Measurements from ENCODE around the gene PLXNB3. TPM values are rescaled to one million over a fixed set of nuclear protein-coding genes. Genes with fewer than 3 reads are reported as not detected.

PLXNB3 gene
- total and polyA plus RNA-seq, 2 experiments from 2014 or later: 0.70 to 4.1 TPM

- TF ChIP-seq ZNF462 (CRISPR knock-in tag; IDR thresholded peaks at IDR 0.05): no peak
- no peak for TF ChIP-seq ETS1 (IDR thresholded peaks at IDR 0.05)
- TF ChIP-seq EZH2 (IDR thresholded peaks at IDR 0.05; ENCODE audit: low read depth, unreplicated experiment): no peak
Measured at GRCh38 chrX:153807976-153808375, 43.9 kb downstream of the PLXNB3 start (continued).

- ATAC-seq (peak; percentile 39), DNase-seq (ENCODE audit: low spot score) (no peak)
- Mint-ChIP-seq H3K4me1 (peaks cover 53% of the 10 kb centered on the region), H3K36me3 (ENCODE audit: low read depth) (peaks cover 18% of the 10 kb centered on the region; the same call in 2 of the 3 replicates), H3K9me3 (no peaks in the 10 kb centered on the region), H3K27me3 (ENCODE audit: insufficient read depth, low read depth, poor library complexity) (peaks cover 10% of the 10 kb centered on the region), H3K27ac (no peak overlapping the region), H3K4me3 (no peak overlapping the region)
- H3F3A ChIP-seq (replicated peaks; ENCODE audit: low read depth): no peaks in the 10 kb centered on the region
- H2AFZ ChIP-seq: no peak overlapping the region
- no peaks in the 10 kb centered on the region for H3K9me2 ChIP-seq (ENCODE audit: insufficient read depth)
- H3K27me3 ChIP-seq (ENCODE audit: insufficient read depth): no peaks in the 10 kb centered on the region
- no peaks in the 10 kb centered on the region for H3K36me3 ChIP-seq (ENCODE audit: insufficient read depth)
- no peak overlapping the region for H3K27ac ChIP-seq (ENCODE audit: low read depth)
- H3K4me1 ChIP-seq (ENCODE audit: insufficient read depth): peaks cover 20% of the 10 kb centered on the region
- H3K79me2 ChIP-seq (replicated peaks; ENCODE audit: insufficient read depth): peaks cover 88% of the 10 kb centered on the region
- no peak overlapping the region for H3K4me2 ChIP-seq
- H4K20me1 ChIP-seq (replicated peaks; ENCODE audit: insufficient read depth): peaks cover 3% of the 10 kb centered on the region
- H3K4me3 ChIP-seq: no peak overlapping the region
- TF ChIP-seq JUNB (IDR thresholded peaks at IDR 0.05; ENCODE audit: unreplicated experiment): no peak
- no peak for TF ChIP-seq EZH2phosphoT487 (IDR thresholded peaks at IDR 0.05; ENCODE audit: unreplicated experiment)
- no peak for TF ChIP-seq REST (IDR thresholded peaks at IDR 0.05; ENCODE audit: unreplicated experiment)
- no peak for TF ChIP-seq CTCF (conservative IDR thresholded peaks at IDR 0.05; ENCODE audit: low read depth in 2 of 2)
Measured at GRCh38 chrX:153812220-153812619, 48.2 kb downstream of the PLXNB3 start.

All from GM23338 (cell line).